Gastrocnemius medialis (tissue), 4 donors: Measurements from ENCODE around the gene HDAC4. TPM values are rescaled to one million over a fixed set of nuclear protein-coding genes. Genes with fewer than 3 reads are reported as not detected.

Experiments used
- ATAC-seq, 2 donors: fragments of 150-250 bp; one replicate each; pipeline ENCODE4 v1.9.1; 2016
- DNase-seq, 2 donors: peaks; one replicate each; pipeline ENCODE4 v3.0.0-alpha.2; 2019
- H3K27ac ChIP-seq, 4 donors: fragments of 200-600 bp; sonication (generic); 1 replicate in 1 of 4; 2 replicates in 3 of 4; pipeline ENCODE4 v1.5.1; 2016 to 2018; ENCODE audit warnings: mild to moderate bottlenecking in 2 of 4, moderate library complexity in 1 of 4
- H3K27me3 ChIP-seq, 3 donors: fragments of 200-600 bp; sonication (generic) in 2 of 3; 1 replicate in 1 of 3; 2 replicates in 2 of 3; pipeline versions ENCODE4 v1.5.1 to v1.6.0; 2016 to 2019; ENCODE audit warnings: mild to moderate bottlenecking in 1 of 3, moderate library complexity in 1 of 3
- H3K36me3 ChIP-seq, 2 donors: fragments of 200-600 bp; sonication (generic) in 1 of 2; one replicate each; pipeline ENCODE4 v1.5.1; 2017 to 2018
- H3K4me1 ChIP-seq, 2 donors: fragments of 200-600 bp; sonication (generic) in 1 of 2; one replicate each; pipeline ENCODE4 v1.5.1; 2016 to 2017; ENCODE audit warnings: mild to moderate bottlenecking in 2 of 2
- H3K4me3 ChIP-seq, 4 donors: fragments of 200-600 bp; sonication (generic) in 3 of 4; 1 replicate in 1 of 4; 2 replicates in 3 of 4; pipeline ENCODE4 v1.5.1; 2016 to 2019; ENCODE audit warnings: mild to moderate bottlenecking in 2 of 4
- H3K9me3 ChIP-seq, 3 donors: fragments of 200-600 bp; sonication (generic) in 2 of 3; 1 replicate in 1 of 3; 2 replicates in 2 of 3; pipeline ENCODE4 v1.5.1; 2016 to 2019
- CTCF ChIP-seq, 5 experiments: fragments of 450-650 bp in 3 of 5; fragments of 200-600 bp in 2 of 5; sonication (generic) in 2 of 5; IDR thresholded peaks in 4 of 5; conservative IDR thresholded peaks in 1 of 5; 1 replicate in 4 of 5; 2 replicates in 1 of 5; pipeline ENCODE4 v1.5.1; 2016 to 2019; ENCODE audit warnings: antibody characterized with exemption in 5 of 5, mild to moderate bottlenecking in 3 of 5, moderate library complexity in 3 of 5
- POLR2A ChIP-seq, 2 donors: fragments of 450-650 bp; IDR thresholded peaks; one replicate each; pipeline ENCODE4 v1.6.1; 2017; ENCODE audit warnings: antibody characterized with exemption in 2 of 2, mild to moderate bottlenecking in 2 of 2, moderate library complexity in 2 of 2
- in situ Hi-C, 4 donors: fragments of 200-750 bp; cut with MboI; loops; one replicate each; pipeline versions ENCODE4 v1.15.0 to v1.8.0; 2017; ENCODE audit warnings: low sequenced_read_pairs in 4 of 4
- intact Hi-C: fragments of 100-400 bp; cut with DNase I; formaldehyde crosslinking; loops from one replicate; pipeline ENCODE4 v1.15.1; 2023; ENCODE audit warnings: low total_unique reads
- total RNA-seq, 4 donors: library from RNA; depleted of rRNA; stranded (reverse); fragments of >200 nt; gene quantifications; one replicate each; pipeline versions ENCODE4 v1.1.0 to v1.2.3, GENCODE V29; 2016

The HDAC4 gene
- total RNA-seq, 4 donors from 2014 or later: 23.6 to 257 (median 119) TPM

- Histone ChIP-seq H3K4me3 (no peak overlapping the region), H3K27me3 (no peaks in the 10 kb centered on the region), H3K9me3 (no peaks in the 10 kb centered on the region), H3K36me3 (no peaks in the 10 kb centered on the region), H3K27ac (peak overlapping the region; percentile 86 to 99 (median 93)), H3K4me1 (peaks cover 95 to 97% of the 10 kb centered on the region in 2 donors)
- in situ Hi-C loops: loop anchor here in 1 of 4 donors (10.0 kb wide), 1 partner anchor 81 kb away; no protein-coding TSS in a partner anchor
- ATAC-seq (no peak), DNase-seq (no peak)
- no peak for TF ChIP-seq POLR2A (IDR thresholded peaks at IDR 0.05)
- no peak for TF ChIP-seq CTCF (IDR thresholded peaks at IDR 0.05 in 4 of 5, conservative IDR thresholded peaks at IDR 0.05 in 1 of 5)
- intact Hi-C loops: no loop called here
Measured at GRCh38 chr2:239224199-239224570, 176.6 kb downstream of the HDAC4 start.

GRCh38 chr2:239223310-239224198, 177.3 kb downstream of the HDAC4 start:
- DNase-seq (no peak), ATAC-seq (peak; percentile 10 to 15)
- Histone ChIP-seq H3K9me3 (no peaks in the 10 kb centered on the region), H3K4me3 (no peak overlapping the region), H3K27ac (peak overlapping the region; percentile 86 to 99 (median 93)), H3K27me3 (no peaks in the 10 kb centered on the region), H3K4me1 (peaks cover 89 to 90% of the 10 kb centered on the region in 2 donors), H3K36me3 (no peaks in the 10 kb centered on the region)
- no peak for TF ChIP-seq CTCF (IDR thresholded peaks at IDR 0.05 in 4 of 5, conservative IDR thresholded peaks at IDR 0.05 in 1 of 5)
- no peak for TF ChIP-seq POLR2A (IDR thresholded peaks at IDR 0.05)
- in situ Hi-C loops (loop anchor here in 1 of 4 donors (10.0 kb wide), 1 partner anchor 81 kb away; no protein-coding TSS in a partner anchor), intact Hi-C loops (loop anchor here (1.0 kb wide), 1 partner anchor 176 kb away; no protein-coding TSS in a partner anchor)

GRCh38 chr2:239222706-239223309, 178.0 kb downstream of the HDAC4 start:
- intact Hi-C loops: loop anchor here (1.0 kb wide), 1 partner anchor 176 kb away; no protein-coding TSS in a partner anchor
- no peak for TF ChIP-seq CTCF (IDR thresholded peaks at IDR 0.05 in 4 of 5, conservative IDR thresholded peaks at IDR 0.05 in 1 of 5)
- no peak for TF ChIP-seq POLR2A (IDR thresholded peaks at IDR 0.05)
- H3K4me1 ChIP-seq: peaks cover 83 to 85% of the 10 kb centered on the region in 2 donors

GRCh38 chr2:239222312-239222660, 178.5 kb downstream of the HDAC4 start:
- peaks cover 81 to 85% of the 10 kb centered on the region in 2 donors for H3K4me1 ChIP-seq
- H3K4me3 ChIP-seq: peak overlapping the region; percentile 13 to 41 (median 20)
- in situ Hi-C loops: loop anchor here in 1 of 4 donors (10.0 kb wide), 1 partner anchor 83 kb away; no protein-coding TSS in a partner anchor
- H3K9me3 ChIP-seq: no peaks in the 10 kb centered on the region
- no peaks in the 10 kb centered on the region for H3K36me3 ChIP-seq
- no peak for TF ChIP-seq CTCF (IDR thresholded peaks at IDR 0.05 in 4 of 5, conservative IDR thresholded peaks at IDR 0.05 in 1 of 5)
- no peak for TF ChIP-seq POLR2A (IDR thresholded peaks at IDR 0.05)
- H3K27ac ChIP-seq: peak overlapping the region; percentile 86 to 99 (median 93)
- DNase-seq (no peak), ATAC-seq (peak; percentile 55 to 65)
- intact Hi-C loops: no loop called here
- no peaks in the 10 kb centered on the region for H3K27me3 ChIP-seq

More at GRCh38 chr2:239222706-239223309, 178.0 kb downstream of the HDAC4 start:
- Histone ChIP-seq H3K27ac (peak overlapping the region; percentile 86 to 99 (median 93)), H3K36me3 (no peaks in the 10 kb centered on the region), H3K27me3 (no peaks in the 10 kb centered on the region), H3K4me3 (peak overlapping the region in 3 of 4 donors; percentile 15 to 24 (median 17)), H3K9me3 (no peaks in the 10 kb centered on the region)
- in situ Hi-C loops: loop anchor here in 1 of 4 donors (10.0 kb wide), 1 partner anchor 82 kb away; no protein-coding TSS in a partner anchor
- peak; percentile 30 to 63 for ATAC-seq
- DNase-seq: peak in 1 of 2 donors; percentile 65
